GM15510 (cell line): ENCODE measurements around the gene DNASE1L1.

Source experiments
- POLR2A ChIP-seq: IDR thresholded peaks from 3 replicates; pipeline ENCODE4 v1.6.1; 2011; ENCODE audit warnings: borderline replicate concordance; ENCODE audit not compliant: insufficient read length; ENCODE audit errors: extremely low read depth

Gene DNASE1L1

DNA sequence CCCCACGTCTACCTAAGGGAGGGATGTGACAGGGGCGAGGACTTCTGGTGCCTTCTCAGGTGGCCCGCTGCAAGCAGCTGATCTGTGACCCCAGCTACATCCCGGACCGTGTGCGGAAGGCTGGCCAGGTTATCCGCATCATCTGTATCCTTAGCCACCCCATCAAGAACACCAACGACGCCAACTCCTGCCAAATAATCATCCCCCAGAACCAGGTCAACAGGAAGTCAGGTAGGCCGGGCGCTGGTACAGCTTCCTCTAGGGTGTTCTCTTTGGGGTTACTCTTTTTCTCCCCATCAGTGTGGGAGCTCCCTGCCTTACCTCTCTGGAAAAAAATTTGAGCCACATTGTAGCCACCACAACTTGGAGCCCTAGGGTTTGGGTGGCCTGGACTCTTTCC, 32.5 kb upstream of the DNASE1L1 start:
- no peak for TF ChIP-seq POLR2A

- TF ChIP-seq POLR2A: no peak
Observed at GRCh38 chrX:154440623-154441357, 31.7 kb upstream of the DNASE1L1 start.

- no peak for TF ChIP-seq POLR2A
Observed at GRCh38 chrX:154439841-154440240, 30.8 kb upstream of the DNASE1L1 start.

DNA sequence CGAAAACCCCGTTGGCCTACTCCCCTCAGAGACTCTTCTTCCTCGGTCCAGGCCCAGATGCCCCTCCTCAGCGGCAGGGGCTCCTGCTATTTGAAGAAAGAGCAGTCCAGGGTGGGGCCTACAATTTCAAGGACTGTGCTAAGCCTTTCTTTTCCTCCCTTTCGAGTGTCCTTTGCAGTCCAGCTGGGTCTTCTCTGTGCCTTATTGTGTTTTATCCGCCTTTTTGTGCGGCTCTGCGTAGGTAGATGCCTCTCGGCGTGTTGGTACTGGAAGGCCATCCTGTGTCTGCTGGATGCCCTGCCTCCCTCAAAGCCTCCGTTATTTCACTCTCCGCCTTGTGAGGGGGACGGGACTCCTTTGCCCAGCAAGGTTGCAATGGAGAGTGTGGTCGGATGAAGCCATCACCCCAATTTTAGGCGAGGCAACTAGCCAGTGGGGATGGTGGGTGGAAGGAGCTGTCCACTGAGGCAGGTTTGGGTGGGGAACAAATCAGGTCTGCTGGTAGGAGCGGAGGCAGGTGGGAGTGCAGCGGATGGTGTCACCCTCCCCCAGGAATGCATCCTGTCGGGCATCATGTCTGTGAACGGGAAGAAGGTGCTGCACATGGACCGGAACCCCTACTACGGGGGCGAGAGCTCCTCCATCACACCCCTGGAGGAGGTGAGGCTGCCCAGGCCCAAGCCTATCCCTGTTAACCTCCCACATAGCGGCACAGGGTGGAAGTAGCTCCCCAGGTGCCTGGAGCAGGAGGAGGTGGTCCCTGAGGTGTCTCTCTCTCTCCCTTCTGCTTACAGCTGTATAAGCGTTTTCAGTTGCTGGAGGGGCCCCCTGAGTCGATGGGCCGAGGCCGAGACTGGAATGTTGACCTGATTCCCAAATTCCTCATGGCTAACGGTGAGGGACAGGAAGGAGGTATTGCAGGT, 29.2 kb upstream of the DNASE1L1 start:
- TF ChIP-seq POLR2A: no peak

- peak; percentile 53 for TF ChIP-seq POLR2A
Observed at GRCh38 chrX:154436983-154437752, 28.1 kb upstream of the DNASE1L1 start, which contains the start of gene GDI1. Gene GDI1 (plus strand): TSS chrX:154437154. CDS start chrX:154437255, 101 bp downstream.

DNA sequence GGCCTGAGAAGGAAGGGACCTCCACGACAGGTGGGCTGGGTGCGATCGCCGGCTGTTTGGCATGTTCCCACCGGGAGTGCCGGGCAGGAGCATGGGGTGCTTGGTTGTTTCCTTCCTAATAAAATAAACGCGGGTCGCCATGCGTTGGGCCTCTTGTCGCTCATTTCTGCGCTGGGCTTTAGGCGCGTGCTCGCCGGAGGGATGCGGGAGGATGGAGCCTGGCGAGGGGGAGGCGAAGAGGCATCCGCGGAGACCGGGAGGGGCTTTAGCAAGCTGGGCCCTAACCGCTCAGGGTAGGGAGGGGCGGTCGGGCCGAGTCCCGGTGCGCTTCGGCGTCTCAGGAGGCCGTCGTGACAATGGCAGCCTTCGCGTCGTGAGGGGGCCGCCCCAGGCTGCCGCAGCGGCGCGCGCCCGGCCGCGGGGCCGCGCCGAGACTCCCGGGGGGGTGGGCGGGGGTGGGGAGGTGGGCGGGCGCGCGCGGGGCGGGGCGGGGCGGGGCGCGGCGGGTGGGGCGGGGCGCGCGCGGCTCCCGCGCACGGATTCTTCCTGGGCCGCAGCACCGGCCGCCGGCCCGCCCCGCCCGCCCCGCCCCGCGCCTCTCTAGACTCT, 27.4 kb upstream of the DNASE1L1 start:
- TF ChIP-seq POLR2A: no peak

DNA sequence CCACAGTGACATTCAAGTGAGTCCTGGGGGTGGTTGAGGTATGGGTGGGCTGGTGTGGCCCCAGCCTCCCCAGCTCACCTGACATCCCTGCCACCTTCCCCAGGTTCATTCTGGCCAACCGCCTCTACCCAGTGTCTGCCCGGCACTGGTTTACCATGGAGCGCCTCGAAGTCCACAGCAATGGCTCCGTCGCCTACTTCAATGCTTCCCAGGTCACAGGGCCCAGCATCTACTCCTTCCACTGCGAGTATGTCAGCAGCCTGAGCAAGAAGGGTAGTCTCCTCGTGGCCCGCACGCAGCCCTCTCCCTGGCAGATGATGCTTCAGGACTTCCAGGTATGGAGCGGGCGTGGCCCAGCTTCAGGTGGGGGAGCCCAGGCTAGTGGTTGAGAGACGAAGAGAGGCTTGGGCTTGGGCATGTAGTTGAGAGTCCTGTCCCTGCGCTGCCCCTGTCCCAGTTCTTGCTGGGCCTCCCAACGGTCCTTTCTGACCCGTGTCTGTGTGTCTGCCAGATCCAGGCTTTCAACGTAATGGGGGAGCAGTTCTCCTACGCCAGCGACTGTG, 26.2 kb upstream of the DNASE1L1 start:
- no peak for TF ChIP-seq POLR2A

GRCh38 chrX:154434394-154435168, 25.5 kb upstream of the DNASE1L1 start:
- TF ChIP-seq POLR2A: no peak

GRCh38 chrX:154433605-154434004, 24.6 kb upstream of the DNASE1L1 start:
- TF ChIP-seq POLR2A: no peak

DNA sequence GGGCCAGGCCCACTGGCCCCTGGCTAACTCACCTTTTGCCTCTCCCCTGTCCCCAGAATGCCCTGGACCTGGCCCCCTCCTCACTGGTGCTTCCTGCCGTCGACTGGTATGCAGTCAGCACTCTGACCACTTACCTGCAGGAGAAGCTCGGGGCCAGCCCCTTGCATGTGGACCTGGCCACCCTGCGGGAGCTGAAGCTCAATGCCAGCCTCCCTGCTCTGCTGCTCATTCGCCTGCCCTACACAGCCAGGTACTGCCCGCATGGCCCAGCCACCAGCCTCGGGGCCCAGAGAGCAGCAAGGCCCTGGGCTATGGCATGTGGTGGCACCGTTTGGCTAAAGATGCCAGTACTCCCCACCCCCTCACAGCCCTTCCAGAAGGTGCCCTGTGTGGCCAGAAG, 23.2 kb upstream of the DNASE1L1 start:
- no peak for TF ChIP-seq POLR2A

GRCh38 chrX:154431341-154431740, 22.3 kb upstream of the DNASE1L1 start:
- TF ChIP-seq POLR2A: no peak

DNA sequence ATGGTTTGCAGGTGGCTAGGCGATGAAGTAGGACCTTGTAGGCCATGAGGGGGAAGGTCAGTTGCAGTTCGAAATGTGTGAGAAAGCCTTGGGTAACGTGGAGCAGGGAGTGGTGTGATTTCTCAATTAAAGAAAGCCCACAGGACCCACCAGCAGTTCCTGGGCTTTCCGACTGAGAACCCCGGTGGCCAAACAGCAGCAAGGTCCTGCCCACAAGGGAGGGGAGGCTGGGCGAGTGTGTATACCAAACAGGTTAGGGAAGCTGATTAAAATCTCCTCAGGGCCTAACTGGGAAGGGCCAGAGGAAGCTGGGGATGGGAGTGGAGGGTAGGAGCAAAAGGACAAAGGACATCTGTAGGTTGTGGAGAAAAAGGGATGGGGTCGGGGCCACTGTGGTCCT, 21.9 kb upstream of the DNASE1L1 start:
- no peak for TF ChIP-seq POLR2A

DNA sequence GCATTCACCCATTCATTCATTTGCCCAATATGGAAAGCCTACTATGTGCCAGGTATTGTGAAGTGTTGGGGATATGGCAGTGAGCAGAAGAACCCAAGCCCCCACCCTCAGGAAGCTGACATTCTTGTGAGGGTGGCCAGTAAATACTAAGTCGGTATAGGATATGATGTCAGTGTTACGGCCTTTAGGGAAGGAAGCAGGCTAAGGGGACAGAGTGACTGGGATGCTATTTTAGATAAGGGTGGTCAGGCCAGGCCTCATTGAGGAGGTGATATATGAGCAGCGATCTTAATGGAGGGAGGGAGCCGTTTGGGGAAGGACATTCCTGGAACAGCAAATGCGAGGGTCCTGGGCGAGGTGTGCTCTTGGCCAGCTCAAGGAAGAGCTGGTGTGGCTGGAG, 21.4 kb upstream of the DNASE1L1 start:
- TF ChIP-seq POLR2A: no peak
